Activated CD8-positive, alpha-beta memory T cell treated with anti-CD3 and anti-CD28 coated beads for 36 hours (primary cell): Measurements from ENCODE around the gene TFCP2L1. TPM values are rescaled to one million over a fixed set of nuclear protein-coding genes. Genes with fewer than 3 reads are reported as not detected.

Experiments
- CTCF ChIA-PET: fragments of 350-600 bp; sonication (Branson Sonifier 250); formaldehyde crosslinking; loops from one replicate; lab custom pipeline; 2021; ENCODE audit warnings: antibody characterized with exemption; lab: Charles Lee
- POLR2A ChIA-PET: fragments of 350-600 bp; sonication (Branson Sonifier 250); formaldehyde crosslinking; loops from one replicate; lab custom pipeline; 2021; ENCODE audit warnings: antibody characterized with exemption; lab: Charles Lee
- total RNA-seq, 2 experiments: library from RNA; stranded (reverse); gene quantifications; one replicate each; pipeline ENCODE4 v1.2.3, GENCODE V29; 2021

The TFCP2L1 gene
- total RNA-seq, 2 experiments from 2014 or later, result 0.02 to 0.13 TPM

- POLR2A ChIA-PET, result no interaction called here
- CTCF ChIA-PET, result no interaction called here
Observed at GRCh38 chr2:121245913-121246312, 39.1 kb downstream of the TFCP2L1 start.

- ChIA-PET CTCF (no interaction called here), POLR2A (no interaction called here)
Observed at GRCh38 chr2:121245120-121245820, 39.7 kb downstream of the TFCP2L1 start.

DNA sequence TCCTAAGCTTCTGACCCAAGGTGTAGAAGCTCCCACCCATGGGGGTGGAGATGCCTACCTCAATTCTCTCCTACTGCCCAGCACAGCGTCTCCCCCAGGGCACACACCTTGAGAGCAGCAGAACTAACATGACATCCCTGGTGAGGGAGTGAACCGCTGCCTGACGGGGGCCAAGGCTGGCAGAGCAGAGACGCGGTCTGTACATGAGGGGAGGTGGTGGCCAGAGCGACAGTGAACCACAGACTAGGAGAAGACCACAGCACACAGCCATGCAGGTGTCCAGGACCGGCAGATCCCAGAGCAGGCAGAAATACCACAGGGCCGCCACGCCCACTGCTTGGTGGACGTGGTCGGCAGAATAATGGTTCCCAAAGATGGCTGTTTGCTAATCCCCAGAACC, 40.4 kb downstream of the TFCP2L1 start:
- ChIA-PET CTCF (no interaction called here), POLR2A (no interaction called here)

- POLR2A ChIA-PET, result no interaction called here
- CTCF ChIA-PET, result no interaction called here
Observed at GRCh38 chr2:121243821-121244460, 41.1 kb downstream of the TFCP2L1 start.

GRCh38 chr2:121242976-121243375, 42.0 kb downstream of the TFCP2L1 start:
- CTCF ChIA-PET, result no interaction called here
- POLR2A ChIA-PET, result no interaction called here

DNA sequence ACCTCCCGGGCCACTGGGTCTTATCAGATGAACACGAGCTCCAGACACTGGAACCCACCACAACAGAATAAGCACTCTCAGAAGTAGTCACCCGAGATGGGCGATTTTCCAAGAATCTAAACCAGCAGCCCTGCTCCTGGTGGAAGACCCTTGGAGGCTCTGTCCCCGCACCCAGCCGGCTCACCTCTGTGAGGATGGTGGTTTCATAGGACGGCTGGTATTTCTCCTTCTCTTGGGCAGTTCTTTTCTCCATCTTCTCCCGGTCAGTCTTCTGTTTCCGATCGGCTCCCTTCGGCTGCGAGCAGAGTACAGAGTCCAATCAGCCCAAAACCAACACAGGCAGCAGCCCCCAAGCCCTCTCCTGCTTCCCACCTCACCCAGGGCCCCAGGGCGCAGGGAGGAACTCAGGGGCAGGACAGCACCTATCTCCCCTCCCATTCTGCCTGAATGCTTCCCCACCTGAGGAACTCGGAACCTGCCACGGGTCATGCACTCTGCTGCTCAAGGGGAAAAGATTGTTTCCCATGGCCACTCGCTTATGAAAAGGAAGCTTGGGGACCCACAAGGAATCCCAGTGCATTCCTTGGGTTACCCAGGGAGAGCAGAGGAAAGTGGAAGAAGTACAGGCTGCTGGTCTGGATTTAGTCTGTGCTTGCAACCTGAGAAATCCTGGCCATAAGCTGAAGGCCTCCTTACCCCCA, 42.7 kb downstream of the TFCP2L1 start:
- ChIA-PET CTCF (no interaction called here), POLR2A (no interaction called here)

DNA sequence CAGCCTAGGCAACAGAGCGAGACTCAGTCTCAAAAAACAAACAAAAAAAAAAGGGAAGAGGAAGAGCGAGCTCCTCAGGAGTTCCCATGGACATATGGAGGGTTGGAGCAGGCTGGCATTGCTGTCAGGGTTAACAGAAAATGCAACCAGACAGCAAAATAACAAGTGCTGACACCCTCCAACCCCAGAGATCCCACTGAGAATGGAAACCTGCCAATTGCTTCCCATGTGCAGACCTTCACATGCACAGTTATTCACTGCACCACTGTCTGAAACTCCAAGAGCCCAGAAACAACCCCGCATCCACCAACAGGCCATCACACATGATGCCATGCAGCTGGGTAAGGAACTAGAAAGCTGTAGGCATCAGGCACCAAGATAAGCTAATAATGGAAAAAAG, 43.5 kb downstream of the TFCP2L1 start:
- CTCF ChIA-PET, result no interaction called here

DNA sequence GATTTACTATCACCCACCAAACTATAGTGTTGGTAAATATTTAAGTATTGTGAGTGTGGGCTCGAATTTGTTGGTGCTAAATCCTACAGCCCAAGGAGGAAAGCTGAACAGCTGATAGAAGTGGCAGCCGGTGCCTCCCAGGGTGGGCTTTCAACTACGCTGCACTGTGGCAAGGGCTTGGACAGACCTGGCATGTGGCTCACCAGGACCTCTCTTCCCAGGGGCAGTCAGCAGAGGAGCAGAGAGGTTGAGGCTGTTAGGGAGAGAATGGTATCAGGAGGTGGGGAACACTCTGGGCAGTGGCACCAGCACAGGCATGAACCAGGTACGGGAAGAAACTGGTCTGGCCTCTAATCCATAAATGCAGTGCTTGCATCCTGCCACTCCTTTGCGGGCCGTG, 44.6 kb downstream of the TFCP2L1 start:
- CTCF ChIA-PET, result no interaction called here
- POLR2A ChIA-PET, result no interaction called here

More for the DNA sequence above, 43.5 kb downstream of the TFCP2L1 start:
- POLR2A ChIA-PET, result no interaction called here

DNA sequence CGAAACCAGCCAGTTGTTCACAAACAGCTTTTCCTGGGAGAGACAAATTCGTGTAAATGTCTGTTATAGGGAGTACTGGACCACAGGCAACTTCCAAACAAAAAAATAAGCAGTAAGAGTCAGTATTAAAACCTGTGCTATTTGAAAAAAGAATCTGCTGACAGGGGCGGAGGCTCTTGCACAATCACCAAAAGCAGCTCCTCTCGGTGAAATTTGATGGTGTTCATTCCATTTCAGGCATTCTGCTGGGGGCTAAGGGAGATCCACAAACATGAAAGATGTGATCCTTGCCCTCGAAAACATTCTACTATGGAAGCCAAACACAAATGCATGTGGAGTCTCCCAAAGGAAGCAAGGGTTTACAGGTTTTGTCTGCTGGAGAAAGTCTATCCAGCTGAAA, 45.0 kb downstream of the TFCP2L1 start:
- ChIA-PET POLR2A (no interaction called here), CTCF (no interaction called here)

DNA sequence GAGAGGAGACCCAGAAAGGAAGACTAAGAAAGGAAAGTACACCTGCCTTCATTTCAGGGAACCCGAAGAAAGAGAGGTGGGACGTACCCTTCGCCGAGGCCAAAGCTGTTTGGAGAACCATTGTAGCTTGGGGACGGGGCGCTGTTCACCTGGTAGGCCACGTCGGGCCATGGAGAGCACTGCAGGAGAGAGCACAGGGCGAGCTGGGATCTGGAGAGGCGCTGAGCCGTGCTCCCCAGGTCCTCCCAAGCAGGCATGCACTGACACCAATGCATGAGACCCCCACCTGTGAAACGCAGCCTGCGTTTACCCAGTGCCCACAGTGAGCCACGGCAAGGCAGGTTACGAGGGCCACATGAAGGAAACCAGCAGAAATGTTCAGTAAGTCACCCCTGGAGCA, 45.5 kb downstream of the TFCP2L1 start:
- CTCF ChIA-PET, result no interaction called here

DNA sequence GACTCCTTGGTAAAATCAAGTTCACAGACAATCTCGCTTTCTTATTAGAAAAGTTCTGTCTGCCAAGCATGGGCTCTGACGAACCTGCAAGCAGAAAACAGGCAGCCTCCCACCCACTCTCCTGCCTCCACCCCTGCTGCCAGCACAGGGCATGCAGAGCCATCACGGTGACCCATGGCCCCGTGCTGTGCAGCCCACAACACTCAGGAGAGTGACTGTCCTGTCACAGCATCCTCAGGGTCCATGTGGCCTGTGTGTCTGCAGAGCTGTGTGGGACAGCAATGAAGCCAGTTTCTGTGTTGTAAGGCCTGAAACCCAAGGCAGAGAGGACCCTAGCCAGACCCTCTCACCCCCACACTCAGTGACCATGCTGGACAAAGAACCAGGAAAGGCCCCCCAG, 46.2 kb downstream of the TFCP2L1 start:
- POLR2A ChIA-PET, result no interaction called here
- CTCF ChIA-PET, result no interaction called here

More for the DNA sequence above, 45.5 kb downstream of the TFCP2L1 start:
- POLR2A ChIA-PET, result no interaction called here

- ChIA-PET POLR2A (no interaction called here), CTCF (no interaction called here)
Observed at GRCh38 chr2:121237980-121238665, 46.9 kb downstream of the TFCP2L1 start.

DNA sequence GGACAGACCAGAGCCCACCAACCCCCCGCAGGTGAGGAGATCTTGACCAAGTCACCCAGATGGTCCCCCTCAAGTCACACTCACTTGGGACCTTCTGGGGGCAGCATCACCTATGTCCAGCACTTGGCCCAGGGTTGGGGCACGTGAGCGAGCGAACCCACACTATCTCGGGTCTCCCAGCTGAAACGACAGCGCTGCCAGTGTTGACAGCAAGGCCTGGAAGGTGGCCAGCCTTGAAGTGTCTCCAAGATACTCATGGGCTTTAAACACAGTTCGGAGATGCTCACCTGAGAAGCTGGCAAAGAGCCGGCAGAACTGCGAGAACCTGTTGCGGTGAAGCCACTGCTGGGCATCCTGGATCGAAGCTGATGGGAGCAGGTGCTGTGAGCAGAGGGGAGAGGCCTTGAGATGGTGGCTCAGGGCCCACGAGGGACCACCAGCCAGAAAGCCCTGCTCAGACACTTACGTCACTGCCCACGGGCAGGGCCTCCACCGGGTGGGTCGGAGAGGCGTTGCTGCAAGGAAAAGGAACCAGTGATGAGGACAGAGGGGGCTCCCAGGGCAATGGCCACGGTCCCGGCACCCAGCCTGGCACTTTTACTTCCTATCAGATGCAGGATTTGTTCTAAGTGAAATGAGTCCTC, 47.5 kb downstream of the TFCP2L1 start:
- POLR2A ChIA-PET, result no interaction called here
- CTCF ChIA-PET, result no interaction called here

GRCh38 chr2:121236650-121237180, 48.3 kb downstream of the TFCP2L1 start:
- CTCF ChIA-PET, result no interaction called here
- POLR2A ChIA-PET, result no interaction called here

GRCh38 chr2:121236101-121236640, 48.8 kb downstream of the TFCP2L1 start:
- POLR2A ChIA-PET, result no interaction called here
- CTCF ChIA-PET, result no interaction called here

DNA sequence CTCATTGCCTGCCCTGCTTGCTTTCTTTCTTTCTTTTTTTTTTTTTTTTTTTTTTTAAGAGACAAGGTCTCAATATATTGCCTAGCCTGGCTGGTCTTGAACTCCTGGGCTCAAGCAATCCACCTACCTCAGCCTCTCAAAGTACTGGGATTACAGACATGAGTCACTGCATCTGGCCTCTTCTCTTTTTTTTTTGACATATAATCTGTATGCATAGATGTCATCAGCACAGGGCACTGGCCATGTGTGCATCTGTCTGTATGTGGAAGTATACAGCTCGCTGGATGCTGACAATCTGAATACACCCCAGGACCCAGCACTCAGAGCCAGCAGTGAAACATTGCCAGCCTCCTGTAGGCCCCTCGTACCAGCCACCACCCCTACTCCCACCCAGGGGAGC, 49.5 kb downstream of the TFCP2L1 start:
- CTCF ChIA-PET, result no interaction called here
- POLR2A ChIA-PET, result no interaction called here

GRCh38 chr2:121234791-121235190, 50.2 kb downstream of the TFCP2L1 start:
- POLR2A ChIA-PET, result no interaction called here
- CTCF ChIA-PET, result no interaction called here

DNA sequence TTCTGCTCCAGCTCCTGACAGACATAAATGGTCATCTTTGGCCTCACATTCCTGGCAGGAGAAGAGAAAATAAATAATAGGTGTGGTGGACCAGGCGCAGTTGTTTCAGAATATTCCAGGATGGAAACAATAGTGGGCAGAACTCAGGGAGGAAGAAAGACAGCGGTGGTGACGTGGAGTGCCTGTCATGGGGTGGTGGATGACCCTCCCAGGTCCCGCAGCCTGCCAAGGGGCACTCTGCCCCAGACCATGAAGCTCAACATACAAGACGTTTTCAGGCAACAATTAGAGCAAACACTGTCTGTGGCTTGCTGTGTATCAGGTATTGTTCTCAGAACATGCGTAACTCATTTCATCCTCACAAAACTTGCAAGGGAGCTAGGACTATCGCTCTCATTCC, 50.9 kb downstream of the TFCP2L1 start:
- CTCF ChIA-PET, result no interaction called here

GRCh38 chr2:121233486-121234110, 51.4 kb downstream of the TFCP2L1 start:
- CTCF ChIA-PET, result no interaction called here

More for the DNA sequence above, 50.9 kb downstream of the TFCP2L1 start:
- POLR2A ChIA-PET, result no interaction called here

More at GRCh38 chr2:121233486-121234110, 51.4 kb downstream of the TFCP2L1 start:
- POLR2A ChIA-PET, result no interaction called here
